ENCODE data around the gene PNPLA7. TPM values are rescaled to one million over a fixed set of nuclear protein-coding genes. Genes with fewer than 3 reads are reported as not detected.
A peak's percentile ranks its signal among the peaks of the same experiment; 100 is the strongest.

PNPLA7 gene
- total and polyA plus RNA-seq, 2 donors (not counting 1 experiment from before 2014, with no cell fraction given), result 18.7 to 29.9 TPM

- Histone ChIP-seq H4K20me1 (ENCODE audit: control insufficient read depth, insufficient read depth, low read length, poor library complexity, severe bottlenecking) (peaks cover under 1% of the 10 kb centered on the region), H3K4me3 (ENCODE audit: control extremely low read depth in 1 of 5, extremely low read depth in 1 of 5, insufficient read depth in 1 of 5, low read depth in 2 of 5, low read length in 4 of 5) (peak within 1 kb of the TSS; percentile 36 to 70 (median 65)), H3K36me3 (replicated peaks in 1 of 2; ENCODE audit: control extremely low read depth in 1 of 2, control insufficient read depth in 1 of 2, extremely low read depth in 1 of 2, insufficient read depth in 2 of 2, low read length in 1 of 2) (no peaks in the 10 kb centered on the region), H3K27ac (ENCODE audit: low read length in 2 of 2) (peak within 1 kb of the TSS in 1 of 2 donors; percentile 58), H3K4me2 (replicated peaks; ENCODE audit: low read depth, low read length, poor library complexity, severe bottlenecking) (peak within 1 kb of the TSS; percentile 87), H3K27me3 (replicated peaks in 1 of 4; ENCODE audit: control extremely low read depth in 1 of 4, control insufficient read depth in 3 of 4, insufficient read depth in 4 of 4, low read length in 3 of 4) (no peaks in the 10 kb centered on the region), H3K9ac (ENCODE audit: low read length) (peak within 1 kb of the TSS; percentile 74), H3K4me1 (ENCODE audit: control insufficient read depth in 2 of 2, insufficient read depth in 2 of 2, low read length in 2 of 2) (peaks cover 12 to 19% of the 10 kb centered on the region in 2 donors), H3K9me3 (ENCODE audit: control extremely low read depth in 1 of 3, control insufficient read depth in 2 of 3, insufficient read depth in 1 of 3, low read length in 2 of 3) (no peaks in the 10 kb centered on the region), H3K79me2 (ENCODE audit: control insufficient read depth, insufficient read depth, low read length) (peaks cover 8% of the 10 kb centered on the region), H2AFZ (ENCODE audit: insufficient read depth, low read depth, low read length, poor library complexity, severe bottlenecking) (peak within 1 kb of the TSS; percentile 85)
- H3K27me3 Mint-ChIP-seq, result no peaks in the 10 kb centered on the region
- ATAC-seq (ENCODE audit: low read depth) (peak; percentile 94), DNase-seq (peak; percentile 96)
- ChIA-PET CTCF (interaction anchor here (0.6 to 3.4 kb wide), 13 partner anchors 10 to 1081 kb away, joined by 3 to 23 read pairs (median 4); partner anchors contain the start of genes NRARP and NSMF), POLR2A (interaction anchor here (0.6 to 3.1 kb wide), 10 partner anchors 19 to 580 kb away, joined by 3 to 13 read pairs (median 5); partner anchors contain the start of genes ENTPD8, MRPL41, NELFB and NRARP)
- H3K4me1 Mint-ChIP-seq, result peaks cover 11% of the 10 kb centered on the region
- TF ChIP-seq EZH2 (IDR thresholded peaks at IDR 0.05; ENCODE audit: borderline replicate concordance, insufficient read depth, low read depth, low read length, poor library complexity, severe bottlenecking), result no peak
- TF ChIP-seq, protein P1, sequence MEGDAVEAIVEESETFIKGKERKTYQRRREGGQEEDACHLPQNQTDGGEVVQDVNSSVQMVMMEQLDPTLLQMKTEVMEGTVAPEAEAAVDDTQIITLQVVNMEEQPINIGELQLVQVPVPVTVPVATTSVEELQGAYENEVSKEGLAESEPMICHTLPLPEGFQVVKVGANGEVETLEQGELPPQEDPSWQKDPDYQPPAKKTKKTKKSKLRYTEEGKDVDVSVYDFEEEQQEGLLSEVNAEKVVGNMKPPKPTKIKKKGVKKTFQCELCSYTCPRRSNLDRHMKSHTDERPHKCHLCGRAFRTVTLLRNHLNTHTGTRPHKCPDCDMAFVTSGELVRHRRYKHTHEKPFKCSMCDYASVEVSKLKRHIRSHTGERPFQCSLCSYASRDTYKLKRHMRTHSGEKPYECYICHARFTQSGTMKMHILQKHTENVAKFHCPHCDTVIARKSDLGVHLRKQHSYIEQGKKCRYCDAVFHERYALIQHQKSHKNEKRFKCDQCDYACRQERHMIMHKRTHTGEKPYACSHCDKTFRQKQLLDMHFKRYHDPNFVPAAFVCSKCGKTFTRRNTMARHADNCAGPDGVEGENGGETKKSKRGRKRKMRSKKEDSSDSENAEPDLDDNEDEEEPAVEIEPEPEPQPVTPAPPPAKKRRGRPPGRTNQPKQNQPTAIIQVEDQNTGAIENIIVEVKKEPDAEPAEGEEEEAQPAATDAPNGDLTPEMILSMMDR (IDR thresholded peaks at IDR 0.05), result peak; percentile 69
- peak within 1 kb of the TSS; percentile 86 for H3K4me3 Mint-ChIP-seq
- WGBS (ENCODE audit: insufficient coverage), result under 1% methylated on average over 113 of the region's 113 CpGs
- peak within 1 kb of the TSS; percentile 59 for H3K27ac Mint-ChIP-seq
- H3K9me3 Mint-ChIP-seq (ENCODE audit: insufficient read depth), result no peaks in the 10 kb centered on the region
- intact Hi-C loops (cut with micrococcal nuclease), result loop anchor here (1.0 to 5.0 kb wide), 7 partner anchors 18 to 127 kb away; partner anchors contain the start of genes ENTPD8, NRARP, NSMF and PNPLA7
Observed at GRCh38 chr9:137422604-137423513, 127.3 kb downstream of the PNPLA7 start, which contains the start of the genes EXD3 and NOXA1. Gene EXD3, minus strand, starts transcription at chr9:137423162. Its CDS starts 27,805 bp downstream, at chr9:137395357. Gene NOXA1, plus strand, starts transcription at chr9:137423393. Its CDS starts 137 bp downstream, at chr9:137423530.

Data from B cell (primary cell).